Measurements from ENCODE around the gene NAA80.
"Not testable (repeated sequence)": the region's sequence is repeated elsewhere in the genome, so short reads cannot be mapped to it uniquely, and the experiment has no call there.

Gene NAA80

DNA sequence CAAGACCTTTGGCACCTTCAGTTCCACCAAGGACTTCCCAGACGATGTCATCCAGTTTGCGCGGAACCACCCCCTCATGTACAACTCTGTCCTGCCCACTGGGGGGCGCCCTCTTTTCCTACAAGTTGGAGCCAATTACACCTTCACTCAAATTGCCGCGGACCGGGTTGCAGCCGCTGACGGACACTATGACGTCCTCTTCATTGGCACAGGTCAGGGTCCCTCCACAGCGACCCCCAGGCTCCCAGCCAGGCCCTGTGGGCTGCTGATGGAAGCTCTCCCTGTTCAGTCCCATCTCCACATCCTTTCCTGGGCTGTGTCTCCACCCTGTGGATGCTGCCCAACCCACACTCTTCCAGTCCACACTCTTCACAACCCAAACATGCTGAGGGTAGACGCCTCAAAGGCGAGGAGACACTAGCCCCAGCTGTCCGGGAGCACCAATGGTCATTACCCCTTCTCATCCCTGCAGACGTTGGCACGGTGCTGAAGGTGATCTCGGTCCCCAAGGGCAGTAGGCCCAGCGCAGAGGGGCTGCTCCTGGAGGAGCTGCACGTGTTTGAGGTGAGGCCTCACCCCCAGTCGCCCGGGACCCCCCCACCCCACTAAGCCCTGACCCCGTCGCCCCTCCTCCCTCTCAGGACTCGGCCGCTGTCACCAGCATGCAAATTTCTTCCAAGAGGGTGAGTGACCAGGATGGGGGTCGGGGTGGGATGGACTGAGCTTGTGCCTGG, 24.7 kb downstream of the NAA80 start:
- no peak for DNase-seq (ENCODE audit: extremely low read depth, low read depth)
- peak; percentile 63 for TF ChIP-seq CTCF (IDR thresholded peaks at IDR 0.05; ENCODE audit: low read depth, low read length)

GRCh38 chr3:50273689-50274065, 25.5 kb downstream of the NAA80 start:
- TF ChIP-seq CTCF (IDR thresholded peaks at IDR 0.05; ENCODE audit: low read depth, low read length): no peak
- no peak for DNase-seq (ENCODE audit: extremely low read depth, low read depth)

DNA sequence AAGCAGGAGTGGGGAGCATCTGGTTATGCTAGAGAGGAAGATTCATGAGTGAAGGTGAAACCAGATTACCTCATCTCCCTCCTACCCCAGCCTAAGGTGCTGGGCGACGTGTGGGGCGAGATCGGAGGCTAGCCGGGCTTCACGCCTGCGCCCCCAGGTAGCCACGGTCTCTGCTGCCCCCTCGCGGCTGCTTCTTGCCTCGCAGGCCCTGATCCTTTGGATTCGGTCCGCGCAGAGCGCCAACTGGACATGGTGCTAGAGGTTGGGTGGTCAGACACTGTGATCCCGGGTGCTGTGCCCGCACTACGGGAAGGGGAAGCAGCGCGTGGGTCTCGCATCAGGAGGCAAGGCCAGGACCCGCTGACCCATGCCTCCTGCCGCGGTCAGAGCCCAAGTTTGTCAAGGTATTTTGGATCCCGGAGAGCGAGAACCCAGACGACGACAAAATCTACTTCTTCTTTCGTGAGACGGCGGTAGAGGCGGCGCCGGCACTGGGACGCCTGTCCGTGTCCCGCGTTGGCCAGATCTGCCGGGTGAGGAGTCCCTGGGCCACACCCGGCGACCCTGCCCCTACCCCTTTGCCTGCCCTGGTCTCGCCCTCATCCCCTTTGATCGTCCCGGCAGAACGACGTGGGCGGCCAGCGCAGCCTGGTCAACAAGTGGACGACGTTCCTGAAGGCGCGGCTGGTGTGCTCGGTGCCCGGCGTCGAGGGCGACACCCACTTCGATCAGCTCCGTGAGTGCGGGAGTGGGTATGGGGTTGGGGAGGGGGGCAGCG, 26.1 kb downstream of the NAA80 start:
- no peak for DNase-seq (ENCODE audit: extremely low read depth, low read depth)
- peak; percentile 95 for TF ChIP-seq CTCF (IDR thresholded peaks at IDR 0.05; ENCODE audit: low read depth, low read length)

DNA sequence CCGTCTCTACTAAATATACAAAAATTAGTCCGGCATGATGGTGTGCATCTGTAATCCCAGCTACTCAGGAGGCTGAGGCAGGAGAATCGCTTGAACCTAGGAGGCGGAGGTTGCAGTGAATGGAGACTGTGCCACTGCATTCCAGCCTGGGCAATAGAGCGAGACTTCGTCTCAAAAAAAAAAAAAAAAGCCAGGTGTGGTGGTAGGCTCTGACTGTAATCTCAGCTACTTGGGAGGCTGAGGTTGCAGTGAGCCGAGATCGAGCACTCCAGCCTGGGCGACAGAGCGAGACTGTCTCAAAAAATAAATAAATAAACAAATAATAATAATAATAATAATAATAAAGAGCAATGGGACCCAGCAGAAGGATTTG, 26.7 kb downstream of the NAA80 start:
- not testable (repeated sequence) for DNase-seq (ENCODE audit: extremely low read depth, low read depth)

DNA sequence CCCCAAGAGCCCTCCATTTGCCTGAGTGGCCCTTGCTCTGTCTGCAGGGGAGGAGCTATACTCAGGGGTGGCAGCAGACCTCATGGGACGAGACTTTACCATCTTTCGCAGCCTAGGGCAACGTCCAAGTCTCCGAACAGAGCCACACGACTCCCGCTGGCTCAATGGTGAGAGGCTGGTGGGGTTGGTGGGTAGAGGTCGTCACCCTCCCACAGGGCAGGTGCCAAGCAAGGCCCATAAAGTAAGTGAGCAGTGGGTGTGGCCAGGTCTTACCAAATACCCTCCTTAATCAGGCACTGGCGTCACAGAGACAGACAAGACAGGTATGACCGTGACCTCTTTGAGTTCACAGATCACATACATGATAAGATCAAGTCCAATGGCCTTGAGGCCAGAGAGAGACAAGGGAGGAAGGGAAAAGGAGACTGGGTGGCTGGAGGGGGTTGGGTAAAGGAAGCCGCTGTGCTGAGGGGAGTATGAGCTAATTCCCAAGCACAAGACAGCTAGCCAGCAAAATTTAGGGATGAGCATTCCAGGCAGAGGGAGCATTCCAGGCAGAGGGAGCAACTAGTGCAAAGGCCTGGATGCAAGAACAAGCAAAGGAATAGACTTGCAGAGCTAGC, 27.8 kb downstream of the NAA80 start:
- no peak for DNase-seq (ENCODE audit: extremely low read depth, low read depth)
- TF ChIP-seq CTCF (IDR thresholded peaks at IDR 0.05; ENCODE audit: low read depth, low read length): no peak

GRCh38 chr3:50270422-50271224, 28.6 kb downstream of the NAA80 start:
- no peak for DNase-seq (ENCODE audit: extremely low read depth, low read depth)
- no peak for TF ChIP-seq CTCF (IDR thresholded peaks at IDR 0.05; ENCODE audit: low read depth, low read length)

DNA sequence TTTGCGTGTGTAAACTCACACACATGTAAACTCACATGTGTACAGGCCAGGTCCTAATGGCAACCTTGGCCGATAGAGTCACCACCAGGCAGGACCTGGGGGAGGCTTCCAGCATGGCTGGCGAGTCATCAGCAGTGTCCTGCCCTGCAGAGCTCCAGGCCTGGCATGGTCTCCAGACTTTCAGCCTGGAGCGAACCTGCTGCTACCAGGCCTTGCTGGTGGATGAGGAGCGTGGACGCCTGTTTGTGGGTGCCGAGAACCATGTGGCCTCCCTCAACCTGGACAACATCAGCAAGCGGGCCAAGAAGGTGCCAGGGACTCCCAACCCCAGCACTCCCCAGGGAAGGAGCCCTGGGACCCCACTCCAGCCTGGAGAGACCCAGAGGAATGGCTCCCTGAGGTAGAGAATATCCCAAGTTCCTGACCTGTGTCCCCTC, 29.2 kb downstream of the NAA80 start:
- no peak for DNase-seq (ENCODE audit: extremely low read depth, low read depth)
- TF ChIP-seq CTCF (IDR thresholded peaks at IDR 0.05; ENCODE audit: low read depth, low read length): no peak
